GM18526 (cell line): ENCODE results near the gene HERC2.

ENCODE experiments used
- POLR2A ChIP-seq: IDR thresholded peaks from 3 replicates; pipeline ENCODE4 v1.6.1; 2011; ENCODE audit not compliant: insufficient read length; ENCODE audit errors: extremely low read depth

The HERC2 gene

DNA sequence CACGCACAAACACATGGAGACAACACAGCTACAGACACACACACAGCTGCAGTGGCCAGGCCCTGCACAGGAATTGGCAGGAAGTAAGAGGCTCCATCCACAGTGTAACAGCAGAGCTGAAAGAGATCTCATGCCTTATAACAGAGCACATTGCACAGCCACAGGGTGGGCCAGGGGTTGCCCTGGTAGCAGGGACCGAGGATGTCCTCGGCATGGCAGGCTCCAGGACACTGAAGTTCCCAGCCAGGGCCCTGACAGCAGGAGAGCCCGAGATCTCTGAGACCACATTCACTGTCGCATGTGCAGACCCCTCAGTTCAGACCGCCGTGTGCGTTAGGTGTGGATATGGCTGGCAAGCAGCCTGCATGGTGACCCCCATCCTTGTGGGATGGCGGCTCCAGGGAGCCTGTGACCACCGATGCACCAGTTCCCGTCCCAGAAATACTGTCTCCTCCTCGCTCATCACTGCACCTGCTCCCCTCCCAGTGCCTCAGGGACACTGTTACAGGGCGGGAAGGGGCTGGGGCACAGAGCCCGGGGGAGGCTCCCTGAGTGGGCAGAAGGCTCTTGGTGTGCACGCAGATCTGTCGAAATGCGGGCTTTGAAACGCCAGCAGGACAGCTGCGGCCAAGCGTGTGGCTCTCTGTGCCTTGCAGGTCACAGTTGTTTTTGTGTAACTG, 221.3 kb downstream of the HERC2 start:
- TF ChIP-seq POLR2A = no peak

DNA sequence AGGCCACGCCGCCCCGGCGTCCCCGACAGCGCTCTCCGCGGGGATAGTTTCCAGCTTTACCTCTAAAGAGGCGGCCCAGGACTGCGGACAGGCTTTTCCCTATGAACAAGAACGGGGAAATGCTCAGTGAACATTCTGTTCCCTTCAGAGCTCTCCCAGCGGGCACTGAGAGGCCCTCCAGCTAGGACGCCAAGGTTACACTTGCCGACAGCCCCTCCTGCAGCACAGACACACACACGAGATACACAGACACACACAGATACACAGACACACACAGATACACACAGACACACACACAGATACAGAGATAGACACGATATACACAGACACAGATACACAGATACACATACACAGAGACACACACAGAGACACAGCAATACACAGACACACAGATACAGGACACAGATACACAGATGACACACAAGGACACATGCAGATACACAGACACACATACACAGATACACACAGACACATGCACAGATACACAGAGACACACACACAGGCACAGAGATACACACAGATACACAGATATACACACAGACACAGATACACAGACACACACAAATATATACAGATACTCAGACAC, 222.3 kb downstream of the HERC2 start:
- no peak for TF ChIP-seq POLR2A

DNA sequence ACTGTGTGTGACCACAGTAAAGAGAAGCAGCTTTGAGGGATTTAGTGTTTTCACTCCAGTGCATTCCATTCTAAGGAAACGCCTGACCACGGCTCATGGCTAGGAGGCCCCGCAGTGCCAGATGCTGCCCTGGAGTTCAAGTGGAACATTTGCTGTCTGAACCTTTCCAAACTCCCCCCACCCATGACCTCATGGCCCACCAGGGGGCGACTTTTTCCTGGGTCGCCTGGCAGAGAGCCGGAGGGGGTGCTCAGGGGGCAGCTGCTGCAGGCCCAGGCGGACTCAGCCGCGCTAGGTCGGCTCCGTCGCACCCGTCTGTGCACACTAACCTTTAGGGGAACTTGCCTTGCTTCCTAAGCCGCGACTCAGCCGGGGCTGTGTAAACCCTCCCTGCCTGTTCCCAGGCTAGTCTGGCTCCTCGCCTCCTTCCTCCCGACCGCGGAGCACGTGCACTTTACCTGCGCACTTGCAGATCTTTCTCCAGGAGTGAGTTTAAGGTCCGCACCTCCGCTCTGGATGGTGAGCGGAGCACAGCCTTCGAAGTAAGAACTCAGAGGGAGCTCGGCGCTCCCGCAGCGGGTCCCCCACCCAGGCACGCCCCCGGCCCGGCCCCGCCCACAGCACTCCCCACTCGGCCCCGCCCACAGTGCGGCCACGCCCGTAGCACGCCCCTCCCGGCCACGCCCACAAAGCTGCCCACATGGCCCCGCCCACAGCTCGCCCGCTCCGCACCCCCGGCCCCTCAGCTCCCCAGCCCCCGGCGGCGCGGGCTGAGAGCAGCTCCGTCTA, 223.0 kb downstream of the HERC2 start, which contains the start of gene OCA2:
Gene OCA2 (minus strand): TSS at position 550 of the 789 bp plus-strand sequence. CDS start 17,441 bp downstream, outside the sequence.
- TF ChIP-seq POLR2A = no peak

GRCh38 chr15:28098360-28098765, 223.6 kb downstream of the HERC2 start:
- TF ChIP-seq POLR2A = no peak

DNA sequence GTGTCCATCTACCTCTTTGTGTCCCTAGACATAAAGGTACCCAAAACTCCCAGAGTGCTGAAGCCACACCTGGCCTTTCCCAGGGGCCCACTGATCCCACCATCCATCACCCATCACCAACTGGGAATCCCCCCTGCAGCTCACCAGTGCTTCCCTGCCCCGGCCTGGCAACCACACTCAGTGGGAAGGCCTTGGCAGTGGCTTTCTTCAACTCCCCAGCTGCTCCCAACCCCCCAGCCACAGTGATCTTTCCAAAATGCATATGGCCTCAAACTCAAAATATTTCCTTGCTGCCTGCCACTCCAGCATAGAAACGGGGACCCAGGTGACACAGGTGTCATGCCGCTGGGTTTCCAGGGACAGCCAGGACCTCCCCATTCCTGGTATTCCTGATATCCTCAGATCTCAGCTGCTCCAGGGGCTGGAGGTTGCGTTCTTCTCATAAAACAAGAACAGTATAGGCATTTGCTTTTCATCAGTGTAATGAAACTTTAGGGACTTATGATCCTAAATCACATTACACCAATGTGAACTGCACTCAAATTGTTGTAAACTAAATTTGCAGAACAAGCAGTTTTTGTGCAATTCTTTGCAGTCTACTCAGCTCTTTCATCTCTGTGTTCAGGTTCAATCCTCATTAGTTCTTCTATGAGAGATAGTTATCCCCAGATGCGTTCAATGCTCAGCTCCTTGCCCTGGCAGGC, 224.2 kb downstream of the HERC2 start:
- no peak for TF ChIP-seq POLR2A

DNA sequence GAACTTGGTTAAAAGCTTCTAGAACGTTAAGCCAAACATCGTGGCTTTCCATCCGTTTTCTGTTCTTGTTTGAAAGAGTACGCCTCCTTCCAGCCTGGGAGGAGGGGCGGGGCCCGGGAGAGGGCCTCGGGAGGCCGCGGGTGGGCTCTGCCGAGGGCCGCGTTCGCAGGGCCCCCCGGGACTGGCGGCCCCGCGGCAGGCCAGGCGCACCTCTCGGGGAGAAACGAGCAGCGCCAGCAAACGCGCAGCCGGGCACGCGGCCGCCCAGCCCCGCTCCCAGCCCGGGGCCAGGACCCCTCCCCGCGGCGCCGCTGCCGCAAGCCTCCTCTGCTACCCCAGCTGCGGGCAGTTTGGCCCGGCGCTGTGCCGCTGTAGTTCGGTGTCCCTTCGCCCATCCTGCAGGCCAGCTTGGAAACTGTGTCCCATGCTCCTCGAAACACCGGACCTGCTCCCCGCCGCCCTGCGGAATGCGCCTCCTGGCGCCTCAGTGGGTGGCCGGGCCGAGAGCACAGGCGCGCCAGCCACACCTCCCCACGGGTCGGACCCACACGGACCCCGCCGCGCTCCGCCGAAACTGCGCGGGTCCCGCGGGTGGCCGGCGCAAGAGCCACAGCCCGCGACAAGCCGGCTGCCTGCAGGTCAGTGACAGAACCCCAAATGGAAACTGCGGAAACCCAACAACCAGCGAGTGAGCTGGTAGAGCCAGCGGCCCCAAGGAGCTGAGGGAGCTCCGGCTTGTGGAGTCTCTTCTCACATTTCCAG, 225.1 kb downstream of the HERC2 start:
- TF ChIP-seq POLR2A = no peak

- no peak for TF ChIP-seq POLR2A
Observed at GRCh38 chr15:28096411-28096669, 225.6 kb downstream of the HERC2 start.

DNA sequence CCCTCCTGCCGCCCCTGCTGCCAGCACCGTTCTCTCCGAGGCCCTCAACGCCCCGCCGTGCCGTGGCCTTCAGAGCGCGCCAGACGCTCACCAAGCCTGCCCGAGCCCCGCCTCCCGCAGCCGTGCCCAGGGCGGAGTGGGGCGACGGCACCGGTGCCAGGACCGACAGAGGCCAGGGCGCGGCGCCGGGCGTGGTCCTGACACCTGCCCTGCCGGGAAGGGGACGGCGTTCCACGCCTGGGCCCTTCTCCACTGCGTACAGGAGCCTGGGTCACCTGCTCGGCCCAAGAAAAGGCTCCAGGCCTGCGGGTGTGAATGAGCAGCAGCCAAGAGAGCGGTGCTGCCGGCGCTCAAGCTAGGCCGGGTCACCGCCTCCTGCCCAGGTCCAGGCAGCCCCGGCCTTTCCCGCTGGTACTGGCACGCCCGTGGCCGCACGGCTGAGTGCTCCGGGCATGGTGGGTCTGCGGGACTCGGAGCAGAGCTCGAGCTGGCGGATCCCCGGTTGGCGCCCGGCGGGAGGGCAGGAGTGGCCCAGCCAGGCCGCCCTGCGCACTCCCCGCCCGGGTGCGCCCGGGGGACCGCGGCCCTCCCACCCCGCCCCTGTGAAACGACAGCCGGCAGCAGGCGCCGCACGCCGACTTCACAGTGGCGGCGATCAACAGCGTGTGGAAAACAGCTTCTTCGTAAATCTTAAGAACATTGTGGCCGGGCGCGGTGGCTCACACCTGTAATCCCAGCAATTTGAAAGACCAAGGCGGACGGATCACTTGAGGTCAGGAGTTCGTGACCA, 227.1 kb downstream of the HERC2 start:
- no peak for TF ChIP-seq POLR2A

GRCh38 chr15:28093752-28094535, 228.0 kb downstream of the HERC2 start:
- TF ChIP-seq POLR2A = no peak

DNA sequence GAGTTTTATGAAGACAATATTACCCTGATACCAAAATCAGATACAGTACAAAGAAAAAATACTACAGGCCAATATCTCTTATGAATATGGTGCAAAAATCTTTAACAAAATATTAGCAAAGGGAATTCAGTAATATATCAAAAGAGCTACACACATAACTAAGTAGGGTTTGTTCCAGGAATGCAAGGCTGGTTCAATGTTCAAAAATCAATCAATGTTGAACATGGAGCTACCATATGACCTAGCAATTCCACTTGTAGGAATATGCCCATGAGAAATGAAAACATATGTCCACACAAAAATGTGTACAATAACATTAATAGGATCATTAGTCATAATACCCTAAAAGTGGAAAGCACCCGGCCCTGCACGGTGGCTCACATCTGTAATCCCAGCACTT, 230.7 kb downstream of the HERC2 start:
- TF ChIP-seq POLR2A = no peak

GRCh38 chr15:28086175-28086703, 235.7 kb downstream of the HERC2 start:
- TF ChIP-seq POLR2A = no peak

DNA sequence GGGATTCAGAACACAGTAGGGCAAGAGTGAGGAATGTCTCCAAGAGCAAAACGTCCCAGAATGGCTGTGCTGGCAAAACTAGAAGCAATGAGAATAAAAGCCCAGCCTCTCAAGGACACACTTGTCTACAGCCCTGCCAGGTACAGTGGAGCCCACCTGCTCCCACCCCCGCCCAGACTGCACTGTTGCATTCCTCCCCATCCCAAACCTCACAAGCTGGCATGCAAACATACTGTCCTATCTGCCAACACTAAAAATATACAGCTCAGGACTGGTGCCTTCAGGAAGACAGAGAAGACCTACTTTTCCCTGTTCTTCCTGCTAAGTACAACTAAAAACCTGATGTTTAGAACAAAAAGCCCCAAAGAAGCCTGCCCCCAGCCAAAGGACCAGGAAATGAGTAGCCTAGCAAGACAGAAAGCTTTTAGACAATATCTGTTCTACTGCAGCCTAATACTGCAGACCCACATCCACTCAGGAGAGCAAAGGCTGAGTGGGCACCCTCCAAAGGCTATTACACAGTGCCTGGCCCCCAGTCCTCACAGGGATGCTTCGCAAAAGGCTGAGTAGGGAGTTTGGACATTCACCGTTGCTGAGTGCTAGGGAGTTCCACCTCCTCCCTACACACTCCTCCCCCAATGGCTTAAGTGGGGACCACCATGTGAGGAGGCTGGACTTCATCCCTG, 236.3 kb downstream of the HERC2 start:
- no peak for TF ChIP-seq POLR2A

- TF ChIP-seq POLR2A = no peak
Observed at GRCh38 chr15:28084547-28084946, 237.4 kb downstream of the HERC2 start.
